ENCODE results near the gene TSKU. TPM values are rescaled to one million over a fixed set of nuclear protein-coding genes. Genes with fewer than 3 reads are reported as not detected.
"Not testable (repeated sequence)": the region's sequence is repeated elsewhere in the genome, so short reads cannot be mapped to it uniquely, and the experiment has no call there.

Gene TSKU
- total and polyA plus RNA-seq, 2 donors (not counting 1 experiment from before 2014, with no cell fraction given): 5.0 to 10.6 TPM

DNA sequence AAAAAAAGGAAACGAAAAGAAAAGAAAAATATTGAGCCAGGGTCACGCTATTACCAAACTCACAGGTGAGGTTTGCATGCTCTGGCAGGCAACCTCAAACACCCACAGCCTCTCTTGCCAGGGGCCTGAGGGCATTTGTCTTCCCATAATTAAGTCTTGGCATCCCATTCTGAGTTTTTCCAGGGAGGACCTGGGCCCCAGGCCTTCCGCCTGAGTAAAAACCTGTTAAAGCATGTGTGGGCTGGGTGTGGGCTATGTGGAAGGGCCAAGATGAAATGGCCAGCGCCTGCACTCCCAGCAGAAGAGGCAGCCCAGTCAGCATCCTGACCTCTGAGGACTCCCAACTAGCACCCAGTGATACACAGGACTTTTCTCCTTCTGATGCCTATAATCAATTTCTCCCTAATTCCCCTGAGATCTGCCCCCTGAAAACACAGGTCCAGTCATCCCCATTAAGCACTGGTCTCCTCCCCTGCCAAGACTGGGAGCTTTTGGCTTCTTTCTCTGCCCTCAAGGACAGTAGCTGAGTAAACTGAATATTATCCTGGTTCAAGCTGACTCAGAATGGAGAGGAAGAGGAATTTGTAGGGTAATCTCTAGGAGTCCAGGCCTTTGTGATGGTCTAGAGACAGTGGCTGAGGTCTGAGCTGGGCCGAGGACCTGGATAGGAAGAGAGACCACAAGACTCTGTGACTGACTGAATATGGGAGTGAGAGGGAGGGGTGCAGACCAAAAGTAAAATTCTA lies 42.0 kb downstream of the TSKU start:
- Histone ChIP-seq H3K27ac (ENCODE audit: insufficient read depth, low read length) (no peak overlapping the region), H4K20me1 (ENCODE audit: control insufficient read depth, extremely low read depth, insufficient read depth, low read length) (no peaks in the 10 kb centered on the region), H2AFZ (ENCODE audit: low read length) (no peak overlapping the region), H3K27me3 (ENCODE audit: control insufficient read depth, insufficient read depth, low read length) (no peaks in the 10 kb centered on the region), H3K4me1 (ENCODE audit: control insufficient read depth, extremely low read depth, insufficient read depth, low read length) (peaks cover 5% of the 10 kb centered on the region), H3K9me3 (ENCODE audit: control insufficient read depth, insufficient read depth, low read depth, low read length) (no peaks in the 10 kb centered on the region), H3K79me2 (ENCODE audit: control insufficient read depth, insufficient read depth, low read length) (no peaks in the 10 kb centered on the region), H3K4me3 (replicated peaks in 1 of 4; ENCODE audit: control extremely low read depth in 1 of 4, insufficient read depth in 1 of 4, low read depth in 3 of 4, low read length in 4 of 4) (no peak overlapping the region), H3K36me3 (ENCODE audit: control insufficient read depth, insufficient read depth, low read length) (no peaks in the 10 kb centered on the region), H3K4me2 (ENCODE audit: extremely low read depth, insufficient read depth, low read length) (no peak overlapping the region), H3K9ac (ENCODE audit: insufficient read depth, low read length) (no peak overlapping the region)
- peak in 1 of 2 donors; percentile 41 for DNase-seq (ENCODE audit: low read depth in 2 of 2)
- TF ChIP-seq EZH2 (IDR thresholded peaks at IDR 0.05; ENCODE audit: low read length, missing control alignments): no peak
- TF ChIP-seq, protein P1, sequence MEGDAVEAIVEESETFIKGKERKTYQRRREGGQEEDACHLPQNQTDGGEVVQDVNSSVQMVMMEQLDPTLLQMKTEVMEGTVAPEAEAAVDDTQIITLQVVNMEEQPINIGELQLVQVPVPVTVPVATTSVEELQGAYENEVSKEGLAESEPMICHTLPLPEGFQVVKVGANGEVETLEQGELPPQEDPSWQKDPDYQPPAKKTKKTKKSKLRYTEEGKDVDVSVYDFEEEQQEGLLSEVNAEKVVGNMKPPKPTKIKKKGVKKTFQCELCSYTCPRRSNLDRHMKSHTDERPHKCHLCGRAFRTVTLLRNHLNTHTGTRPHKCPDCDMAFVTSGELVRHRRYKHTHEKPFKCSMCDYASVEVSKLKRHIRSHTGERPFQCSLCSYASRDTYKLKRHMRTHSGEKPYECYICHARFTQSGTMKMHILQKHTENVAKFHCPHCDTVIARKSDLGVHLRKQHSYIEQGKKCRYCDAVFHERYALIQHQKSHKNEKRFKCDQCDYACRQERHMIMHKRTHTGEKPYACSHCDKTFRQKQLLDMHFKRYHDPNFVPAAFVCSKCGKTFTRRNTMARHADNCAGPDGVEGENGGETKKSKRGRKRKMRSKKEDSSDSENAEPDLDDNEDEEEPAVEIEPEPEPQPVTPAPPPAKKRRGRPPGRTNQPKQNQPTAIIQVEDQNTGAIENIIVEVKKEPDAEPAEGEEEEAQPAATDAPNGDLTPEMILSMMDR (conservative IDR thresholded peaks at IDR 0.05 in 1 of 2, IDR thresholded peaks at IDR 0.05 in 1 of 2; ENCODE audit: low read depth in 1 of 2, low read length in 2 of 2): no peak

DNA sequence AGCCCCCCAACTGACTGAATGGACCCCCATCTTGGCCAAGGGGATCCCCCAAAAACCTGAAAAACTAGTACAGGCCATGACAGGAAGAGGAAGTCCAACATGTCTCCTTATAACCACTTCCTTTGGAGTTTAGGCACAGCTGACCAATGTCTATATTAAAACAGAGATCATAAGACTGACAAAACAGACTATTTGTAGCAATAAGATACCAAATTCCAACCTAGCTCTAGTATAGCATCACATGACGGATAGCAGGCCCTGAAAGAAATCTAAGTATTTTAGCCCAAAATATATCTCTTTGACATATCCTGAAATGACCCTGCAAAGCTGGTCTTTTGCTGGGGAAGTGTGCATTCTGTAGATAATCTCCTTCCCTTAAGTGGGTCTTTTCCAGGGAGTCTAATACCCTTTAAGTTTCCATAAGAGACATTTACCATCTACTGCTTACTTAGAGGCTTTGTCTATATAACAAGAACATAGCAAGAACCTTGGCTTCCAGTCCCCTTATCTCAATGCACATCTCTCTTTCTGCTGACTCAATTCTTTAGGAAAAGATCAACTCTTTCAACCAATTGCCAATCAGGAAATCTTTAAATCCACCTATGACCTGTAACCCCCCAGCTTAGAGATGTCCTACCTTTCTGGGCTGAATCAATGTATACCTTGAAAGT lies 42.7 kb downstream of the TSKU start:
- no peak overlapping the region for H3K9ac ChIP-seq (ENCODE audit: insufficient read depth, low read length)
- no peak for TF ChIP-seq EZH2 (IDR thresholded peaks at IDR 0.05; ENCODE audit: low read length, missing control alignments)
- TF ChIP-seq, protein P1 (conservative IDR thresholded peaks at IDR 0.05 in 1 of 2, IDR thresholded peaks at IDR 0.05 in 1 of 2; ENCODE audit: low read depth in 1 of 2, low read length in 2 of 2): no peak
- H3K79me2 ChIP-seq (ENCODE audit: control insufficient read depth, insufficient read depth, low read length): no peaks in the 10 kb centered on the region
- no peak overlapping the region for H3K4me3 ChIP-seq (replicated peaks in 1 of 4; ENCODE audit: control extremely low read depth in 1 of 4, insufficient read depth in 1 of 4, low read depth in 3 of 4, low read length in 4 of 4)
- no peaks in the 10 kb centered on the region for H3K27me3 ChIP-seq (ENCODE audit: control insufficient read depth, insufficient read depth, low read length)
- no peaks in the 10 kb centered on the region for H3K36me3 ChIP-seq (ENCODE audit: control insufficient read depth, insufficient read depth, low read length)
- no peak for DNase-seq (ENCODE audit: low read depth in 2 of 2)
- H2AFZ ChIP-seq (ENCODE audit: low read length): no peak overlapping the region
- H3K27ac ChIP-seq (ENCODE audit: insufficient read depth, low read length): no peak overlapping the region
- no peaks in the 10 kb centered on the region for H3K9me3 ChIP-seq (ENCODE audit: control insufficient read depth, insufficient read depth, low read depth, low read length)
- no peak overlapping the region for H3K4me2 ChIP-seq (ENCODE audit: extremely low read depth, insufficient read depth, low read length)
- no peaks in the 10 kb centered on the region for H4K20me1 ChIP-seq (ENCODE audit: control insufficient read depth, extremely low read depth, insufficient read depth, low read length)
- peaks cover 5% of the 10 kb centered on the region for H3K4me1 ChIP-seq (ENCODE audit: control insufficient read depth, extremely low read depth, insufficient read depth, low read length)

GRCh38 chr11:76826508-76826907 lies 43.4 kb downstream of the TSKU start:
- not testable (repeated sequence) for H3K27me3 ChIP-seq (ENCODE audit: control insufficient read depth, insufficient read depth, low read length); H3K27ac ChIP-seq (ENCODE audit: insufficient read depth, low read length); H3K4me2 ChIP-seq (ENCODE audit: extremely low read depth, insufficient read depth, low read length); H3K4me3 ChIP-seq (replicated peaks in 1 of 4; ENCODE audit: control extremely low read depth in 1 of 4, insufficient read depth in 1 of 4, low read depth in 3 of 4, low read length in 4 of 4); H4K20me1 ChIP-seq (ENCODE audit: control insufficient read depth, extremely low read depth, insufficient read depth, low read length); H3K4me1 ChIP-seq (ENCODE audit: control insufficient read depth, extremely low read depth, insufficient read depth, low read length); H3K36me3 ChIP-seq (ENCODE audit: control insufficient read depth, insufficient read depth, low read length); H3K9me3 ChIP-seq (ENCODE audit: control insufficient read depth, insufficient read depth, low read depth, low read length); H3K79me2 ChIP-seq (ENCODE audit: control insufficient read depth, insufficient read depth, low read length); DNase-seq (ENCODE audit: low read depth in 2 of 2); H2AFZ ChIP-seq (ENCODE audit: low read length); H3K9ac ChIP-seq (ENCODE audit: insufficient read depth, low read length)

- DNase-seq (ENCODE audit: low read depth in 2 of 2); H3K4me3 ChIP-seq (replicated peaks in 1 of 4; ENCODE audit: control extremely low read depth in 1 of 4, insufficient read depth in 1 of 4, low read depth in 3 of 4, low read length in 4 of 4); H3K27ac ChIP-seq (ENCODE audit: insufficient read depth, low read length); H3K4me2 ChIP-seq (ENCODE audit: extremely low read depth, insufficient read depth, low read length); H3K79me2 ChIP-seq (ENCODE audit: control insufficient read depth, insufficient read depth, low read length); H3K4me1 ChIP-seq (ENCODE audit: control insufficient read depth, extremely low read depth, insufficient read depth, low read length); H2AFZ ChIP-seq (ENCODE audit: low read length); H4K20me1 ChIP-seq (ENCODE audit: control insufficient read depth, extremely low read depth, insufficient read depth, low read length); H3K27me3 ChIP-seq (ENCODE audit: control insufficient read depth, insufficient read depth, low read length); H3K36me3 ChIP-seq (ENCODE audit: control insufficient read depth, insufficient read depth, low read length); H3K9me3 ChIP-seq (ENCODE audit: control insufficient read depth, insufficient read depth, low read depth, low read length); H3K9ac ChIP-seq (ENCODE audit: insufficient read depth, low read length): not testable (repeated sequence)
These were observed 43.8 kb downstream of the TSKU start for GRCh38 chr11:76827005-76827404.
